ENCODE measurements around the gene PRSS1.

PRSS1 gene

GRCh38 chr7:142797391-142798377, 48.4 kb downstream of the PRSS1 start:
- H3K4me1 ChIP-seq (ENCODE audit: low read length): peaks cover 26% of the 10 kb centered on the region
- peak overlapping the region; percentile 58 for H3K27ac ChIP-seq (ENCODE audit: low read length)
- peak overlapping the region; percentile 97 for H3K4me3 ChIP-seq (ENCODE audit: low read length)
- peaks cover 36% of the 10 kb centered on the region for H3K79me2 ChIP-seq (ENCODE audit: low read length)
- TF ChIP-seq EZH2phosphoT487 (IDR thresholded peaks at IDR 0.05; ENCODE audit: low read depth): no peak
- TF ChIP-seq CTCF (IDR thresholded peaks at IDR 0.05; ENCODE audit: low read depth, low read length): no peak
- H3K9me3 ChIP-seq (ENCODE audit: insufficient read depth, low read length): no peaks in the 10 kb centered on the region
- peak overlapping the region; percentile 71 for H2AFZ ChIP-seq (ENCODE audit: low read depth, low read length)
- H4K20me1 ChIP-seq (ENCODE audit: insufficient read depth, low read length): no peaks in the 10 kb centered on the region
- H3K9ac ChIP-seq (ENCODE audit: low read length): peak overlapping the region; percentile 94
- H3K36me3 ChIP-seq (replicated peaks; ENCODE audit: low read depth, low read length): peaks cover 8% of the 10 kb centered on the region
- H3K4me2 ChIP-seq (ENCODE audit: low read length): peak overlapping the region; percentile 98
- no peaks in the 10 kb centered on the region for H3K27me3 ChIP-seq (ENCODE audit: low read depth, low read length)

- Histone ChIP-seq H3K4me3 (ENCODE audit: low read length) (peak overlapping the region; percentile 97), H3K4me2 (ENCODE audit: low read length) (peak overlapping the region; percentile 98), H3K4me1 (ENCODE audit: low read length) (peaks cover 26% of the 10 kb centered on the region), H3K79me2 (ENCODE audit: low read length) (peaks cover 36% of the 10 kb centered on the region), H3K9me3 (ENCODE audit: insufficient read depth, low read length) (no peaks in the 10 kb centered on the region), H3K9ac (ENCODE audit: low read length) (peak overlapping the region; percentile 94; the same call in 1 of the 2 replicates), H3K27ac (ENCODE audit: low read length) (no peak overlapping the region), H4K20me1 (ENCODE audit: insufficient read depth, low read length) (no peaks in the 10 kb centered on the region), H3K27me3 (ENCODE audit: low read depth, low read length) (no peaks in the 10 kb centered on the region), H3K36me3 (replicated peaks; ENCODE audit: low read depth, low read length) (peaks cover 14% of the 10 kb centered on the region), H2AFZ (ENCODE audit: low read depth, low read length) (no peak overlapping the region)
- TF ChIP-seq EZH2phosphoT487 (IDR thresholded peaks at IDR 0.05; ENCODE audit: low read depth) (no peak), CTCF (IDR thresholded peaks at IDR 0.05; ENCODE audit: low read depth, low read length) (no peak)
Observed at GRCh38 chr7:142798451-142799436, 49.5 kb downstream of the PRSS1 start.

GRCh38 chr7:142799437-142799835, 50.2 kb downstream of the PRSS1 start:
- no peaks in the 10 kb centered on the region for H4K20me1 ChIP-seq (ENCODE audit: insufficient read depth, low read length)
- no peak overlapping the region for H2AFZ ChIP-seq (ENCODE audit: low read depth, low read length)
- H3K4me1 ChIP-seq (ENCODE audit: low read length): peaks cover 26% of the 10 kb centered on the region
- no peaks in the 10 kb centered on the region for H3K9me3 ChIP-seq (ENCODE audit: insufficient read depth, low read length)
- no peak overlapping the region for H3K9ac ChIP-seq (ENCODE audit: low read length)
- no peak overlapping the region for H3K4me2 ChIP-seq (ENCODE audit: low read length)
- peaks cover 19% of the 10 kb centered on the region for H3K36me3 ChIP-seq (replicated peaks; ENCODE audit: low read depth, low read length)
- peaks cover 36% of the 10 kb centered on the region for H3K79me2 ChIP-seq (ENCODE audit: low read length)
- H3K4me3 ChIP-seq (ENCODE audit: low read length): no peak overlapping the region
- no peak overlapping the region for H3K27ac ChIP-seq (ENCODE audit: low read length)
- H3K27me3 ChIP-seq (ENCODE audit: low read depth, low read length): no peaks in the 10 kb centered on the region
- no peak for TF ChIP-seq CTCF (IDR thresholded peaks at IDR 0.05; ENCODE audit: low read depth, low read length)
